ENCODE data around the gene KCTD12. TPM values are rescaled to one million over a fixed set of nuclear protein-coding genes. Genes with fewer than 3 reads are reported as not detected.

KCTD12 gene
- total and polyA plus RNA-seq, 2 donors (not counting 3 experiments of a cell fraction or from before 2014, with no cell fraction given) = 95.9 to 116 TPM

GRCh38 chr13:76879203-76879882, 6.9 kb downstream of the KCTD12 start:
- Histone ChIP-seq H3K79me2 (ENCODE audit: control insufficient read depth, insufficient read depth, low read length) (peaks cover 32% of the 10 kb centered on the region), H3K9ac (replicated peaks; ENCODE audit: extremely low read depth, insufficient read depth, low read length) (peak overlapping the region; percentile 76), H3K4me3 (replicated peaks in 1 of 3; ENCODE audit: insufficient read depth in 1 of 3, low read depth in 1 of 3, low read length in 3 of 3) (peak overlapping the region in 1 of 3 experiments; percentile 39), H3K9me1 (replicated peaks; ENCODE audit: control insufficient read depth, extremely low read depth, insufficient read depth, low read length) (no peaks in the 10 kb centered on the region), H4K20me1 (replicated peaks; ENCODE audit: control insufficient read depth, extremely low read depth, insufficient read depth, low read length) (no peaks in the 10 kb centered on the region), H3K4me2 (ENCODE audit: insufficient read depth, low read length) (peak overlapping the region; percentile 97), H2AFZ (ENCODE audit: low read depth, low read length) (no peak overlapping the region), H3K36me3 (ENCODE audit: control insufficient read depth in 2 of 2, extremely low read depth in 1 of 2, insufficient read depth in 2 of 2, low read length in 2 of 2) (no peaks in the 10 kb centered on the region), H3K27ac (ENCODE audit: insufficient read depth, low read depth, low read length) (peak overlapping the region; percentile 98), H3K9me3 (replicated peaks; ENCODE audit: control insufficient read depth, insufficient read depth, low read length) (no peaks in the 10 kb centered on the region), H3K4me1 (ENCODE audit: control insufficient read depth, extremely low read depth, insufficient read depth, low read length) (peaks cover 55% of the 10 kb centered on the region), H3K27me3 (ENCODE audit: control insufficient read depth in 2 of 2, insufficient read depth in 2 of 2, low read length in 2 of 2) (no peaks in the 10 kb centered on the region)
- dilution Hi-C loops (cut with MboI; ENCODE audit: extremely low pct_ligation_motif_present, low sequenced_read_pairs) = no loop called here
- FAIRE-seq = peak; percentile 70
- DNase-seq (ENCODE audit: low read depth, low spot score) = peak; percentile 96
- no TSS peak for BruUV-seq (replicated peaks)
- intact Hi-C loops (cut with micrococcal nuclease) = loop anchor here (1.0 to 2.0 kb wide), 4 partner anchors 11 to 327 kb away; no protein-coding TSS in a partner anchor
- ChIA-PET CTCF (interaction anchor here (0.9 to 3.2 kb wide), 10 partner anchors 11 to 1003 kb away, joined by 3 to 27 read pairs (median 6); no protein-coding TSS in a partner anchor), POLR2A (interaction anchor here (0.6 to 1.9 kb wide), 5 partner anchors 25 to 328 kb away, joined by 4 to 13 read pairs (median 5); no protein-coding TSS in a partner anchor)
- TF ChIP-seq CTCF (IDR thresholded peaks at IDR 0.05; ENCODE audit: extremely low read depth in 1 of 2, insufficient read depth in 1 of 2, low read depth in 1 of 2, low read length in 2 of 2) (no peak), FOS (IDR thresholded peaks at IDR 0.05; ENCODE audit: borderline replicate concordance, insufficient read depth, low read length) (peak; percentile 95), GATA2 (IDR thresholded peaks at IDR 0.05; ENCODE audit: insufficient read depth, insufficient read length, low read depth, low read length) (peak; percentile 73), POLR2A (IDR thresholded peaks at IDR 0.05; ENCODE audit: low read depth, low read length) (peak; percentile 80), POLR2AphosphoS5 (IDR thresholded peaks at IDR 0.05; ENCODE audit: insufficient read depth, low read depth, low read length) (peak; percentile 89), EZH2 (IDR thresholded peaks at IDR 0.05; ENCODE audit: borderline replicate concordance, low read depth, low read length, severe bottlenecking) (no peak), MAX (IDR thresholded peaks at IDR 0.05; ENCODE audit: insufficient read depth, insufficient read length) (no peak), MYC (IDR thresholded peaks at IDR 0.05; ENCODE audit: low read depth, low read length) (no peak), JUN (IDR thresholded peaks at IDR 0.05; ENCODE audit: borderline replicate concordance, insufficient read depth, insufficient read length, low read depth) (peak; percentile 97)

Measured in endothelial cell of umbilical vein (primary cell).